Measurements from ENCODE around the gene PSMG4.

PSMG4 gene

DNA sequence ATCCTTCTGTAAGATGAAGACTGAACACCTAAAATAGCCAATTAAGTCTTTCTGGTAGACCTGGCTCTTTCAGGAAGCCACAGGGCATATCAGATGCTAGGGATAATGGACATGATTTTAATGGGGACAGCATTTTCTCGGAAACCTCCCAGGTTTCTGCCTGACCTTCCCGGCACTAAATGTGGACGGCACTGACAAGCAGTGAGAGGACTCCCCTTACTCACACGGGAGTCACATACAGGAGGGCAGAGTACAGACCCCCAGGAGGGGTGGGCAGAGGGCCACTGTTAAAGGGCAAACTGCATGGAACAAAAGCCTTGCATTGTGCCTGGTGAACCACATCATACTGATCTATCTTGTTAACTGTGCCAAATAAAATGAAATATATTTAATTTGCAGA is 19.9 kb downstream of the PSMG4 start:
- no peaks in the 10 kb centered on the region for H3K27me3 ChIP-seq (ENCODE audit: insufficient read depth, poor library complexity, severe bottlenecking)
- DNase-seq (ENCODE audit: low read depth in 1 of 2, low spot score in 1 of 2), result no peak
- no peak overlapping the region for H3K27ac ChIP-seq (replicated peaks)
- no peak for TF ChIP-seq GABPA (IDR thresholded peaks at IDR 0.05; ENCODE audit: low read depth)
- TF ChIP-seq, protein P1, sequence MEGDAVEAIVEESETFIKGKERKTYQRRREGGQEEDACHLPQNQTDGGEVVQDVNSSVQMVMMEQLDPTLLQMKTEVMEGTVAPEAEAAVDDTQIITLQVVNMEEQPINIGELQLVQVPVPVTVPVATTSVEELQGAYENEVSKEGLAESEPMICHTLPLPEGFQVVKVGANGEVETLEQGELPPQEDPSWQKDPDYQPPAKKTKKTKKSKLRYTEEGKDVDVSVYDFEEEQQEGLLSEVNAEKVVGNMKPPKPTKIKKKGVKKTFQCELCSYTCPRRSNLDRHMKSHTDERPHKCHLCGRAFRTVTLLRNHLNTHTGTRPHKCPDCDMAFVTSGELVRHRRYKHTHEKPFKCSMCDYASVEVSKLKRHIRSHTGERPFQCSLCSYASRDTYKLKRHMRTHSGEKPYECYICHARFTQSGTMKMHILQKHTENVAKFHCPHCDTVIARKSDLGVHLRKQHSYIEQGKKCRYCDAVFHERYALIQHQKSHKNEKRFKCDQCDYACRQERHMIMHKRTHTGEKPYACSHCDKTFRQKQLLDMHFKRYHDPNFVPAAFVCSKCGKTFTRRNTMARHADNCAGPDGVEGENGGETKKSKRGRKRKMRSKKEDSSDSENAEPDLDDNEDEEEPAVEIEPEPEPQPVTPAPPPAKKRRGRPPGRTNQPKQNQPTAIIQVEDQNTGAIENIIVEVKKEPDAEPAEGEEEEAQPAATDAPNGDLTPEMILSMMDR (IDR thresholded peaks at IDR 0.05; ENCODE audit: insufficient read depth, low read length), result no peak
- TF ChIP-seq SPI1 (IDR thresholded peaks at IDR 0.05; ENCODE audit: borderline replicate concordance, low read depth), result no peak
- TF ChIP-seq POLR2AphosphoS5 (IDR thresholded peaks at IDR 0.05; ENCODE audit: low read depth), result no peak
- TF ChIP-seq, protein P2, sequence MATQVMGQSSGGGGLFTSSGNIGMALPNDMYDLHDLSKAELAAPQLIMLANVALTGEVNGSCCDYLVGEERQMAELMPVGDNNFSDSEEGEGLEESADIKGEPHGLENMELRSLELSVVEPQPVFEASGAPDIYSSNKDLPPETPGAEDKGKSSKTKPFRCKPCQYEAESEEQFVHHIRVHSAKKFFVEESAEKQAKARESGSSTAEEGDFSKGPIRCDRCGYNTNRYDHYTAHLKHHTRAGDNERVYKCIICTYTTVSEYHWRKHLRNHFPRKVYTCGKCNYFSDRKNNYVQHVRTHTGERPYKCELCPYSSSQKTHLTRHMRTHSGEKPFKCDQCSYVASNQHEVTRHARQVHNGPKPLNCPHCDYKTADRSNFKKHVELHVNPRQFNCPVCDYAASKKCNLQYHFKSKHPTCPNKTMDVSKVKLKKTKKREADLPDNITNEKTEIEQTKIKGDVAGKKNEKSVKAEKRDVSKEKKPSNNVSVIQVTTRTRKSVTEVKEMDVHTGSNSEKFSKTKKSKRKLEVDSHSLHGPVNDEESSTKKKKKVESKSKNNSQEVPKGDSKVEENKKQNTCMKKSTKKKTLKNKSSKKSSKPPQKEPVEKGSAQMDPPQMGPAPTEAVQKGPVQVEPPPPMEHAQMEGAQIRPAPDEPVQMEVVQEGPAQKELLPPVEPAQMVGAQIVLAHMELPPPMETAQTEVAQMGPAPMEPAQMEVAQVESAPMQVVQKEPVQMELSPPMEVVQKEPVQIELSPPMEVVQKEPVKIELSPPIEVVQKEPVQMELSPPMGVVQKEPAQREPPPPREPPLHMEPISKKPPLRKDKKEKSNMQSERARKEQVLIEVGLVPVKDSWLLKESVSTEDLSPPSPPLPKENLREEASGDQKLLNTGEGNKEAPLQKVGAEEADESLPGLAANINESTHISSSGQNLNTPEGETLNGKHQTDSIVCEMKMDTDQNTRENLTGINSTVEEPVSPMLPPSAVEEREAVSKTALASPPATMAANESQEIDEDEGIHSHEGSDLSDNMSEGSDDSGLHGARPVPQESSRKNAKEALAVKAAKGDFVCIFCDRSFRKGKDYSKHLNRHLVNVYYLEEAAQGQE (IDR thresholded peaks at IDR 0.05; ENCODE audit: insufficient replicate concordance, low read depth), result no peak
- no peak overlapping the region for H3K4me3 ChIP-seq (replicated peaks; ENCODE audit: insufficient read depth, low read length)

DNA sequence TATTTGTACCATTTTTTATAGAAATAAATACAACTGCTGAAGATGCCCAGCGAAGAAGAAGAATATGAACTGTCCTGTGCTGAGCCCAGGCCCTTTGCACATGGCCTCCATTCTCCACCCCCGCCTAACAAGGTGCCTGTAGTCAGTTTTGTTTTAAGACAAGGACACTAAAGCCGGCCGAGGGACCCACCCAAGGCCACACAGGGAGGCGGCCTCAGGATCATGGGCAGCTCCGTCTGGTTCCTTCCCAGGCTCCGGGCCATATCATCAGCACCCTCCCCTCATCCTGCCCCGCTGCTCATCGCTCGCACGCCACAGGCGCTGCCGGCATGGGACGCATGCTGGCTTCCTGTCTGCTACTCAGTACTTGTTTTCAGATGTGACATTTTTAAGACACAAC is 21.3 kb downstream of the PSMG4 start:
- no peak for DNase-seq (ENCODE audit: low read depth in 1 of 2, low spot score in 1 of 2)
- no peak overlapping the region for H3K27ac ChIP-seq (replicated peaks)
- H3K27me3 ChIP-seq (ENCODE audit: insufficient read depth, poor library complexity, severe bottlenecking), result no peaks in the 10 kb centered on the region
- H3K4me3 ChIP-seq (replicated peaks; ENCODE audit: insufficient read depth, low read length), result no peak overlapping the region
- TF ChIP-seq SPI1 (IDR thresholded peaks at IDR 0.05; ENCODE audit: borderline replicate concordance, low read depth) (no peak), POLR2AphosphoS5 (IDR thresholded peaks at IDR 0.05; ENCODE audit: low read depth) (no peak), GABPA (IDR thresholded peaks at IDR 0.05; ENCODE audit: low read depth) (no peak)
- TF ChIP-seq, protein P2 (IDR thresholded peaks at IDR 0.05; ENCODE audit: insufficient replicate concordance, low read depth), result no peak

DNA sequence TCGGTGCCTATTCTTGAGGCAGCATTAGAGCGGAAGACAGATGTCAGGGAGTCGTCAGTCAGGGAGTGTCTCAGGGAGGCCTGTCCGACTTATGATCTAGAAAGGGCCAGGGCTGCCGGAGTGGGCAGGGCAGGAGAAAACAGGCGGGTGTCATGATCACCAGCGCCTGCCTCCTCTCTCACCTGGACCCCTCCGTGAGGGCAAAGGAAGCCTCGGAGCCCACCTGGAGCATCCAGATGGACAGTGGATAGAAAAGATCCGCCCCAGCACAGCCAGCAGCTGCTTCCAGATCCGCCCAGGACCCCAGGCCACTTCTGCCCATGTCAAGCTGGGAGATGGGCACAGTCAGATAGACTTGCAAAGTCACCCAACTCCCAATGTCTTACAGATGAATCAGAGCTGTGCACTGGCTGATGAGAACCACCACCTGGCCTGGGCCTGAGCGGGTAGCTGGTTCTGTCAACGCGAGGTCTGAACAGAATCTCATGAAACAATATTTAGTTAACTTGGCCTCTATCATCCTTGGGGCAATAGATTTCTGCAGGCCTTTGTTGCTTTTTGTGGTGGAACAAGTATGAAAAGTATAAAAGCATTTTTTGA is 22.2 kb downstream of the PSMG4 start:
- H3K4me3 ChIP-seq (replicated peaks; ENCODE audit: insufficient read depth, low read length), result no peak overlapping the region
- H3K27ac ChIP-seq (replicated peaks), result no peak overlapping the region
- no peak for DNase-seq (ENCODE audit: low read depth in 1 of 2, low spot score in 1 of 2)
- TF ChIP-seq, protein P1 (IDR thresholded peaks at IDR 0.05; ENCODE audit: insufficient read depth, low read length), result no peak
- TF ChIP-seq SPI1 (IDR thresholded peaks at IDR 0.05; ENCODE audit: borderline replicate concordance, low read depth) (no peak), GABPA (IDR thresholded peaks at IDR 0.05; ENCODE audit: low read depth) (no peak)
- no peaks in the 10 kb centered on the region for H3K27me3 ChIP-seq (ENCODE audit: insufficient read depth, poor library complexity, severe bottlenecking)

DNA sequence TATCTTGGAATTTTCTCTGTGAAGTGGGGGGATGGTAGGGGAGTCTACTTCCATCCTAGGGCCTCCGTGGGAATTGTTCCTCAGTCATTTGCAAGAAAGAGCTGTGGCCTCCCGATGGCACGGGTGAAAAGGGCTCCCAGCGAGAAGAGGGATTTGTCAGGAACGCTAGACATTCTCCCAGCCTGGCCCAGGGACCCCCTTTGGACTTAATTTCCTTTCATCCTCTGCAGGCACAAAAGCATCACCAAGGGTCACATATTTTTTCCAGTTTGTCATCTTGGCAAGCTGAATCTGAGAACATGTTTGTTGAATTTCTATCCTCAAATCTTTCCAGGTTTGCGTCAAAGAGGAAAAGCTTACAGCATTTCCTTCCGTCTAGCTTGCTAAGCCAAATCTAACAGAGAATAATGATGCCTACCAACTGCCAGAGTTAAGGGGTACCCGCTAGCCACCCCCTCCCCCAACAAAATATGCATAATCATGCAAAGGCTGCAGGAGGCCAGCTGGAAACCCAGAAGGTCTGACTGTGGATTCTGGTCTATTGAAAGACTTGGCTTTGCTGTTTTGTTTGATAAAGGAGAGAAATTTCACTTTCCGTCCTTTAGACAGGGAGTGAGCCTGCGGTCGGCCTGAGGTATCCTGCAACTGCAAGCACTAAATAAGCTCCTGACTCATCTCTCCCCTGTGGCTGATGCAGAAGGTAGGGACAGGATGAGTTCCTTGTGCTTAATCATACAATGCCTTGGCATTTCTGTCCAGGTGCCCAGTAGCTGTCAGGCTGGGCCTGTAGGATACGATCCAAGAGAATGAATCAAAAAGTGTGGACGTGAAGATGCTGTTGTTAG is 23.1 kb downstream of the PSMG4 start:
- no peaks in the 10 kb centered on the region for H3K27me3 ChIP-seq (ENCODE audit: insufficient read depth, poor library complexity, severe bottlenecking)
- H3K4me3 ChIP-seq (replicated peaks; ENCODE audit: insufficient read depth, low read length), result no peak overlapping the region
- no peak for DNase-seq (ENCODE audit: low read depth in 1 of 2, low spot score in 1 of 2)
- H3K27ac ChIP-seq (replicated peaks), result no peak overlapping the region
- TF ChIP-seq, protein P1 (IDR thresholded peaks at IDR 0.05; ENCODE audit: insufficient read depth, low read length), result no peak
- TF ChIP-seq GABPA (IDR thresholded peaks at IDR 0.05; ENCODE audit: low read depth) (no peak), SPI1 (IDR thresholded peaks at IDR 0.05; ENCODE audit: borderline replicate concordance, low read depth) (no peak), POLR2AphosphoS5 (IDR thresholded peaks at IDR 0.05; ENCODE audit: low read depth) (no peak)
- TF ChIP-seq, protein P2 (IDR thresholded peaks at IDR 0.05; ENCODE audit: insufficient replicate concordance, low read depth), result no peak

Measured in HL-60 (cell line).